ENCODE data around the gene RUSC1. TPM values are rescaled to one million over a fixed set of nuclear protein-coding genes. Genes with fewer than 3 reads are reported as not detected.

The RUSC1 gene
- total RNA-seq, 3 donors from 2014 or later: 58.9 to 79.4 (median 60.6) TPM

DNA sequence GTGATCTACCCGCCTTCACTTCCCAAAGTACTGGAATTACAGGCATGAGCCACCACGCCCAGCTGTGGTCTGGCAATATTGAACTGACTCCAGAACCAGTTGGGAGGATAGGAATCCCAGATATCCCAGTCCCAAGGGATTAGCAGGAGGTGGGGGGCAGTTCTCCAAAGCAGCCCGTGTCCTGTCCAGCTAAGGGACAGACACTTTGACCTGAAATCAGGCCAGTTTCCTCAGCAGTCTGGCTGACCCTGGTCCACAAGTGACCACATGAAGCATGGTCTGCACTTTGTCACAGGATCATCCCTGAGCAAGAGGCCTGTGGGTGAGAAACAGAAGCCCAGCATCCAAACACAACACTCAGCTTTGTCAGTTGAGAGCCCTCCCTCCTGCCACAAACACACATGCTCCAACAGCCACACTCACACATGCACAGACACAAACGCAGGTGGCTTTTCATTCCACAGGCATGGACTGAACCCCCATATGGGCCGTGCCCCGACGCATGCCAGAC, 14.8 kb upstream of the RUSC1 start:
- Histone ChIP-seq H3K36me3 (ENCODE audit: low read depth) (peaks cover 3% of the 10 kb centered on the region), H3K4me1 (ENCODE audit: low read depth) (peaks cover 13% of the 10 kb centered on the region), H3K4me3 (no peak overlapping the region), H3K9me3 (no peaks in the 10 kb centered on the region)
- DNase-seq: no peak
- no peak for ATAC-seq
- intact Hi-C loops (cut with DNase I, micrococcal nuclease): no loop called here
- no peak for TF ChIP-seq CTCF (IDR thresholded peaks at IDR 0.05)

DNA sequence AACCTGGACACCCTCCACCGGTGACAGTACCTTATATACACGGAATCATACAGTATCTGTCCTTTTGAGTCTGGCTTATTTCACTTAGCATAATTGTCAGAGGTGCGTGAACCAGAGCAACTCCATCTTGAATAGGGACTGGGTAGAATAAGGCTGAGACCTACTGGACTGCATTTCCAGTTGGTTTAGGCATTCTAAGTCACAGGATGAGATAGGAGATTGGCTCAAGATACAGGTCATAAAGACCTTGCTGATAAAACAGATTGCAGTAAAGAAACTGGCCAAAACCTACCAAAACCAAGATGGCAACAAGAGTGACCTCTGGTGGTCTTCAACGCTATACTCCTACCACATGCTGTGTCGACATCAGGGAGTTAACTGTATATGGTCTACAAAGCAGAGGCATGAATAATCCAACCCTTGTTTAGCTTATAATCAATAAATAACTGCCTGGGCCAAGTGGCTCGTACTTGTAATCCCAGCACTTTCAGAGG, 13.4 kb upstream of the RUSC1 start:
- peaks cover 3% of the 10 kb centered on the region for H3K36me3 ChIP-seq (ENCODE audit: low read depth)
- TF ChIP-seq CTCF (IDR thresholded peaks at IDR 0.05): no peak
- no peak overlapping the region for H3K4me3 ChIP-seq
- peaks cover 13% of the 10 kb centered on the region for H3K4me1 ChIP-seq (ENCODE audit: low read depth)
- H3K9me3 ChIP-seq: no peaks in the 10 kb centered on the region
- DNase-seq (no peak), ATAC-seq (no peak)
- intact Hi-C loops (cut with DNase I, micrococcal nuclease): no loop called here

GRCh38 chr1:155308493-155309422, 11.9 kb upstream of the RUSC1 start, which contains the start of gene FDPS:
TSS of gene FDPS (plus strand) at chr1:155308866. CDS start at chr1:155309790, 924 bp downstream.
- peaks cover 13% of the 10 kb centered on the region for H3K4me1 ChIP-seq (ENCODE audit: low read depth)
- ATAC-seq: peak; percentile 97
- H3K4me3 ChIP-seq: peak within 1 kb of the TSS; percentile 68
- DNase-seq: peak; percentile 98 to 100 (median 98)
- intact Hi-C loops (cut with DNase I, micrococcal nuclease): no loop called here
- H3K36me3 ChIP-seq (ENCODE audit: low read depth): peaks cover 3% of the 10 kb centered on the region
- H3K9me3 ChIP-seq: no peaks in the 10 kb centered on the region
- TF ChIP-seq CTCF (IDR thresholded peaks at IDR 0.05): peak; percentile 17

- Histone ChIP-seq H3K4me3 (peak overlapping the region; percentile 68), H3K36me3 (ENCODE audit: low read depth) (peaks cover 3% of the 10 kb centered on the region), H3K9me3 (no peaks in the 10 kb centered on the region), H3K4me1 (ENCODE audit: low read depth) (peaks cover 13% of the 10 kb centered on the region)
- intact Hi-C loops (cut with DNase I, micrococcal nuclease): no loop called here
- peak; percentile 51 to 71 (median 71) for DNase-seq
- peak; percentile 14 for ATAC-seq
- TF ChIP-seq CTCF (IDR thresholded peaks at IDR 0.05): no peak
Measured at GRCh38 chr1:155309423-155310021, 11.2 kb upstream of the RUSC1 start.

DNA sequence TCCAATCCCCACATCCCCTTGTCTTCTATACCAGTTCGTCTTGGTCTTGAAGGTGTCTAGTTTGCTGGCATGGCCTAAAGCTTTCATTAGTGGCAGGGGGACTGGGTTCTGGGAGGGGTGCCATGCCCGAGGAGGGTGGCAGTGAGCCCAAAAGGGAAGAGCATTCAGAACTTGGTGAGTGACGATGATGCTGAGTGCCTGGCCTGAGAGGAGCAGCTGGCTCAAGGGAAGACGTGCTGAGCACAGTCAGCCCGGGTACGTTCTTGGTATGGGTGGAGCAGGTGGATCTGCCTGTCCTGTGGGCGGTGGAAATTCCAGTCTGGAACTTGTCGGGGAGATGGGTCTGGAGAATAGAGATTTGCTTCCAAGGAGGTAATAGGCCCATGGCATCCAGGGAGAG, 7.4 kb upstream of the RUSC1 start:
- intact Hi-C loops (cut with DNase I, micrococcal nuclease): no loop called here
- DNase-seq: no peak
- ATAC-seq: no peak
- Histone ChIP-seq H3K9me3 (no peaks in the 10 kb centered on the region), H3K4me3 (no peak overlapping the region), H3K4me1 (ENCODE audit: low read depth) (peaks cover 19% of the 10 kb centered on the region), H3K36me3 (ENCODE audit: low read depth) (peaks cover 3% of the 10 kb centered on the region)
- no peak for TF ChIP-seq CTCF (IDR thresholded peaks at IDR 0.05)

All from mucosa of descending colon (tissue), 3 donors.